Kidney tubule cell (primary cell): ENCODE measurements around the gene DENND1A.
"Not testable (repeated sequence)": the region's sequence is repeated elsewhere in the genome, so short reads cannot be mapped to it uniquely, and the experiment has no call there.

ENCODE experiments used
- DNase-seq: peaks from one replicate; pipeline ENCODE4 v3.0.0-alpha.2; 2018; ENCODE audit warnings: low spot score

The DENND1A gene

GRCh38 chr9:123771690-123772089, 158.2 kb downstream of the DENND1A start:
- DNase-seq, result no peak

- DNase-seq, result no peak
Observed at GRCh38 chr9:123769719-123770118, 160.2 kb downstream of the DENND1A start.

GRCh38 chr9:123763910-123764588, 165.9 kb downstream of the DENND1A start:
- peak; percentile 46 for DNase-seq

GRCh38 chr9:123761905-123762605, 167.9 kb downstream of the DENND1A start:
- DNase-seq, result no peak

- DNase-seq, result no peak
Observed at GRCh38 chr9:123757960-123758359, 172.0 kb downstream of the DENND1A start.

- no peak for DNase-seq
Observed at GRCh38 chr9:123757547-123757946, 172.4 kb downstream of the DENND1A start.

- no peak for DNase-seq
Observed at GRCh38 chr9:123756484-123757106, 173.3 kb downstream of the DENND1A start.

GRCh38 chr9:123753669-123754258, 176.2 kb downstream of the DENND1A start:
- DNase-seq, result peak; percentile 73

- no peak for DNase-seq
Observed at GRCh38 chr9:123753016-123753415, 176.9 kb downstream of the DENND1A start.

- peak; percentile 62 for DNase-seq
Observed at GRCh38 chr9:123749580-123750202, 180.2 kb downstream of the DENND1A start.

- DNase-seq, result no peak
Observed at GRCh38 chr9:123746765-123747164, 183.2 kb downstream of the DENND1A start.

GRCh38 chr9:123745933-123746332, 184.0 kb downstream of the DENND1A start:
- DNase-seq, result no peak

- no peak for DNase-seq
Observed at GRCh38 chr9:123745451-123745850, 184.5 kb downstream of the DENND1A start.

- DNase-seq, result no peak
Observed at GRCh38 chr9:123743737-123744136, 186.2 kb downstream of the DENND1A start.

GRCh38 chr9:123742009-123742767, 187.7 kb downstream of the DENND1A start:
- no peak for DNase-seq

GRCh38 chr9:123741214-123741613, 188.7 kb downstream of the DENND1A start:
- DNase-seq, result no peak

GRCh38 chr9:123739902-123740301, 190.0 kb downstream of the DENND1A start:
- no peak for DNase-seq

- no peak for DNase-seq
Observed at GRCh38 chr9:123739387-123739786, 190.5 kb downstream of the DENND1A start.

GRCh38 chr9:123738648-123739047, 191.3 kb downstream of the DENND1A start:
- no peak for DNase-seq

- no peak for DNase-seq
Observed at GRCh38 chr9:123735376-123735775, 194.6 kb downstream of the DENND1A start.

GRCh38 chr9:123728571-123728970, 201.4 kb downstream of the DENND1A start:
- DNase-seq, result not testable (repeated sequence)

- no peak for DNase-seq
Observed at GRCh38 chr9:123727332-123727731, 202.6 kb downstream of the DENND1A start.
